GM12864 (cell line): ENCODE data around the gene L1TD1.

Source experiments
- DNase-seq: peaks from one replicate; pipeline ENCODE4 v3.0.0-alpha.2; 2011; ENCODE audit warnings: low read depth
- H3K4me3 ChIP-seq: 2 replicates; pipeline ENCODE4 v1.5.1; 2011; ENCODE audit warnings: mild to moderate bottlenecking, low read depth, low read length, control low read depth
- TF ChIP-seq, protein P1 (sequence below): IDR thresholded peaks from 2 replicates; pipeline ENCODE4 v1.5.1; 2011; ENCODE audit warnings: low read depth, mild to moderate bottlenecking, moderate library complexity, low read length, control low read depth, inconsistent platforms; ENCODE audit errors: missing control alignments

Gene L1TD1

DNA sequence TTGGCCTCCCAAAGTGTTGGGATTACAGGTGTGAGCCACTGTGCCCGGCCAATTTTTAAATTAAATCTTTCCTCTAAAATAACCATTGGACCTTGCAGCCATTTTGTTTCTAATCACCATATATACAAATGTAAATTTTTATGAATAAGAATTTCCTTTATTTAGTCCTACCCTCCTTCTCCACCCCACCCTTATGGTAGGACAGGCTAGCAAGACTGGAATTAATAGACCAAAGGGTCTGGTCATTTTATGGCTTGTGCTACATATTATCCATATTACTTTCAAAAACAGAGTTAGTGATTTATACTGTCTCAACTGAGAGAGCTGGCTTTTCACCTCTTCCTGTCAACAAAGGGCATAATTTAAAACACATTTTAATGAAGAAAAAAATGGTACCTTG is 26.5 kb downstream of the L1TD1 start:
- DNase-seq, result no peak
- TF ChIP-seq, protein P1, sequence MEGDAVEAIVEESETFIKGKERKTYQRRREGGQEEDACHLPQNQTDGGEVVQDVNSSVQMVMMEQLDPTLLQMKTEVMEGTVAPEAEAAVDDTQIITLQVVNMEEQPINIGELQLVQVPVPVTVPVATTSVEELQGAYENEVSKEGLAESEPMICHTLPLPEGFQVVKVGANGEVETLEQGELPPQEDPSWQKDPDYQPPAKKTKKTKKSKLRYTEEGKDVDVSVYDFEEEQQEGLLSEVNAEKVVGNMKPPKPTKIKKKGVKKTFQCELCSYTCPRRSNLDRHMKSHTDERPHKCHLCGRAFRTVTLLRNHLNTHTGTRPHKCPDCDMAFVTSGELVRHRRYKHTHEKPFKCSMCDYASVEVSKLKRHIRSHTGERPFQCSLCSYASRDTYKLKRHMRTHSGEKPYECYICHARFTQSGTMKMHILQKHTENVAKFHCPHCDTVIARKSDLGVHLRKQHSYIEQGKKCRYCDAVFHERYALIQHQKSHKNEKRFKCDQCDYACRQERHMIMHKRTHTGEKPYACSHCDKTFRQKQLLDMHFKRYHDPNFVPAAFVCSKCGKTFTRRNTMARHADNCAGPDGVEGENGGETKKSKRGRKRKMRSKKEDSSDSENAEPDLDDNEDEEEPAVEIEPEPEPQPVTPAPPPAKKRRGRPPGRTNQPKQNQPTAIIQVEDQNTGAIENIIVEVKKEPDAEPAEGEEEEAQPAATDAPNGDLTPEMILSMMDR, result no peak
- no peak overlapping the region for H3K4me3 ChIP-seq

DNA sequence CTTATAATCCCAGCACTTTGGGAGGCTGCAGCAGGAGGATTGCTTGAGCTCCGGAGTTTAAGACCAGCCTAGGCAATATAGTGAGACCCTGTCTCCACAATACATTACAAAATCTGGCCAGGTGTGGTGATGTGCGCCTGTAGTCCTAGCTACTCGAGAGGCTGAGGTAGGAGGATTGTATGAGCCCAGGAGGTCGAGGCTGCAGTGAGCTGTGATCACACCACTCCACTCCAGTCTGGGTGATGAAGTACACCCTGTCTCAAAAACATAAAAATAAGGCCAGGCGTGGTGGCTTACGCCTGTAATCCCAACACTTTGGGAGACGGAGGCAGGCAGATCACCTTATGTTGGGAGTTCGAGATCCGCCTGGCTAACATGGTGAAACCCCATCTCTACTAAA is 27.7 kb downstream of the L1TD1 start:
- TF ChIP-seq, protein P1, result no peak
- no peak overlapping the region for H3K4me3 ChIP-seq
- no peak for DNase-seq

DNA sequence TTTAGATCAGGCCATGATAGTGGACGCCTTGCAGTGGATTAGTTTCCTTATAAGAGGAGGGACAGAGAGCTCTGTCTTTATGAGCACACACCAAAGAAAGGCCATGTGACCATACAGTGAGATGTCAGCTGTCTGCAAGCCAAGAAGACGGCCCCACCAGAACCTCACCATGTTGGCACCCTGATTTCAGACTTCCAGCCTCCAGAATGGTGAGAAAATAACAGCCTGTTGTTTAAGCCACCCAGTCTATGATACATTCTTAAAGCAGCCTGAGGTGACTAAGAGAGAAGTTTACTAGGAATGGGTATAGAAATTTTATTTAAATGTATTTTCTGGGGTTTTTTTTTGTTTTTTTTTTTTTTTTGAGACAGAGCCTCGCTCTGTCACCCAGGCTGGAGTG is 29.5 kb downstream of the L1TD1 start:
- no peak for DNase-seq
- no peak overlapping the region for H3K4me3 ChIP-seq
- TF ChIP-seq, protein P1, result no peak

DNA sequence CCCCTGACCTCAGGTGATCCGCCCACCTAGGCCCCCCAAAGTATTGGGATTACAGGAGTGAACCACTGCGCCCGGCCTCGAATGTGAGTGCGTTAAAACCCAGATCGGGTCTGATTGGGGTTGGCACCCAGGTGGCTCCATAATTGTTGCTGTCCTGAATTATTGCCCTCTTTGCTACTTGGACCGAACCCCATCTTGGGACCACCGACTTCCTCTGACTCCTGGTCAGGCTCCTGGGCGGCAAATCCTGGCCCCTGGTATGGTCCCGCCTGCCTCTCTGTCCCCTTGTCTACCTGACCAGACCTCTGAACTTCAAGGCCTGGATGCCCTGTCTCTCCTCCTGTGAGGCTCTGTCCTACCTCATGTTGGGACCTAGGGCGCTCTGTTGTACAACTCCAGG is 32.8 kb downstream of the L1TD1 start:
- TF ChIP-seq, protein P1, result no peak
- DNase-seq, result no peak
- no peak overlapping the region for H3K4me3 ChIP-seq

DNA sequence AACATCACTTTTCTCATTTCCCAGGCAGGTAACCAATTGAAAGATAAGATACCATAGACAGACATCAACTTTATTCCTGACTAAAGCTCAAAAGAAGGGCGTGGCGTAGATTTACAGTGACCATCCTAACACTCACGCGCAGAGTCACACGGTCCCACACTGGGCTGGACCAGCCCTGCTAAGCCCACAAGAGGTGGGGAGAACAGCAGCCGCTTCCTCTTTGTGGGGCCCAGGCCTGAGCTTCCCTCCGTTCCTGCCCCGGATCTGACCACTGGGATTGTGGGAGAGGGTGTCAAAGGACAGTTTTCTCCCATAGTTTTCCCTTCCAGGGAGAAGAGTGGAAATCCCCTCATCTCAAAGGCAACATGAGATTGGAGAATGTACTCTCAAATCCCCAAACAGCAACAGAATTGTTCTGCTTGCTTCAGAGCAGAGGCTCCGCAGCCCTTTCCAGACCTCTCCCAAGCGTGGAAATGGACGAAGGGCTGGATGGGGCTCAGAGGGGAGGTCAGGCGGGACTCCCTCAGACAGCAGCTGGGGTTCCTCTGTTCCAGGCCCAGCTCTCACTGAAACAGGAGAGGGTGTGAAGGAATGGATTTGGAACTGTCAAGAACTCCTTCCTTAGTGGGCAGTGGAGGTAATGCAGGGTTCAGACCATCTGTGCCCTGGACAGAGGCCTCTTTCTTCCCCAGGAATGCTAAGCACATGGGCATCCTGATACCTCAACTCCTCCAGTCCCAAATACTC is 33.7 kb downstream of the L1TD1 start:
- no peak for DNase-seq
- TF ChIP-seq, protein P1, result no peak
- no peak overlapping the region for H3K4me3 ChIP-seq

DNA sequence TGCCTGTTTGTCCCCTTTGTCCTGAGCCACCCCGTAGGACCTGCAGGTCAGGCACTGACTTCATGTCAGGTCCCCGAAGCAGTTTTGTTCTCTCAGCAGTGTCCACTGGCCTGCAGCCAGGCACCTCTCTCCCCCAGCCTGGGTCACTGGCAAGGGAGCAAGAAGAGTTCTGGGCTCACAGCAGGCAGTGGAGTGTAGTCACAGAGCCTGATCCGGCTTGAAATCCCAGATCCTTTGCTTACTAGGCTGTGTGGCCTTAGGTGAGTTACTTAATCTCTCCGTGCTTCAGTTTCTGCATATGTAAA is 34.2 kb downstream of the L1TD1 start:
- H3K4me3 ChIP-seq, result no peak overlapping the region
- TF ChIP-seq, protein P1, result no peak
- DNase-seq, result no peak

DNA sequence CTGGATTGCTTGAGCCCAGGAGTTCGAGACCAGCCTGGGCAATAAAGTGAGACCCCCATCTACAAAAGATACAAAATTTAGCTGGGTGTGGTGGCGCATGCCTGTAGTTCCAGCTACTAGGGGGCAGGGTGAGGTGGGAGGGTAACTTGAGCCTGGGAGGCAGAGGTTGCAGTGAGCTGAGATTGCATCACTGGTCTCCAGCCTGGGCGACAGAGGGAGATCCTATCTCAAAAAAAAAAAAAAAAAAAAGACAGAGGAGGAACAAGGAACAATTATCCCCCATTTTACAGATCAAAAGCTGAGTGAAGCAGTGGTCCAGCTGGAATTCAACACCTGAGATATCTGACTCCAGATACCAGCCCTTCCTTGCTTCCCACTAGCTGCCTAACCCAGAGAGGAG is 34.8 kb downstream of the L1TD1 start:
- DNase-seq, result no peak
- no peak overlapping the region for H3K4me3 ChIP-seq
- TF ChIP-seq, protein P1, result no peak
